Stimulated activated naive CD8-positive, alpha-beta T cell treated with anti-CD3 and anti-CD28 coated beads, Interleukin-15, Interleukin-2, amounts not matched to agents 100 U/mL and 50 U/mL, for 24 hours (primary cell): ENCODE results near the gene ETV6.

Experiments
- ATAC-seq: fragments of 150-1000 bp; cut with Tn5 transposase; one replicate; pipeline ENCODE4 v1.10.0; 2021
- DNase-seq: peaks from one replicate; pipeline ENCODE4 v3.0.0; 2021

ETV6 gene

GRCh38 chr12:11718768-11719253 lies 69.3 kb downstream of the ETV6 start:
- no peak for DNase-seq
- ATAC-seq = no peak

- DNase-seq (peak; percentile 62), ATAC-seq (peak; percentile 94)
Observed at GRCh38 chr12:11719678-11720099, 70.2 kb downstream of the ETV6 start.

- ATAC-seq (no peak), DNase-seq (no peak)
Observed at GRCh38 chr12:11722071-11722470, 72.6 kb downstream of the ETV6 start.

GRCh38 chr12:11722578-11723138 lies 73.2 kb downstream of the ETV6 start:
- ATAC-seq (no peak), DNase-seq (no peak)

GRCh38 chr12:11723993-11724392 lies 74.5 kb downstream of the ETV6 start:
- ATAC-seq (no peak), DNase-seq (no peak)

GRCh38 chr12:11724888-11725311 lies 75.4 kb downstream of the ETV6 start:
- ATAC-seq (no peak), DNase-seq (no peak)

GRCh38 chr12:11725686-11726085 lies 76.2 kb downstream of the ETV6 start:
- ATAC-seq (no peak), DNase-seq (no peak)

GRCh38 chr12:11726659-11727058 lies 77.2 kb downstream of the ETV6 start:
- ATAC-seq (peak; percentile 53), DNase-seq (no peak)

GRCh38 chr12:11727133-11727664 lies 77.7 kb downstream of the ETV6 start:
- peak; percentile 75 for ATAC-seq
- DNase-seq = peak; percentile 61

- no peak for DNase-seq
- no peak for ATAC-seq
Observed at GRCh38 chr12:11728154-11728755, 78.8 kb downstream of the ETV6 start.

GRCh38 chr12:11729008-11729407 lies 79.5 kb downstream of the ETV6 start:
- no peak for ATAC-seq
- no peak for DNase-seq

GRCh38 chr12:11729439-11730150 lies 80.1 kb downstream of the ETV6 start:
- DNase-seq (no peak), ATAC-seq (no peak)

GRCh38 chr12:11730299-11731041 lies 81.0 kb downstream of the ETV6 start:
- ATAC-seq = no peak

GRCh38 chr12:11731042-11731357 lies 81.5 kb downstream of the ETV6 start:
- peak; percentile 37 for ATAC-seq

More at GRCh38 chr12:11730299-11731041, 81.0 kb downstream of the ETV6 start:
- DNase-seq = no peak

GRCh38 chr12:11731455-11731854 lies 82.0 kb downstream of the ETV6 start:
- ATAC-seq (no peak), DNase-seq (no peak)

More at GRCh38 chr12:11731042-11731357, 81.5 kb downstream of the ETV6 start:
- DNase-seq = no peak

- ATAC-seq = no peak
- DNase-seq = no peak
Observed at GRCh38 chr12:11732023-11732422, 82.5 kb downstream of the ETV6 start.

GRCh38 chr12:11732715-11733114 lies 83.2 kb downstream of the ETV6 start:
- no peak for DNase-seq

GRCh38 chr12:11734580-11735180 lies 85.2 kb downstream of the ETV6 start:
- no peak for DNase-seq
- ATAC-seq = no peak

More at GRCh38 chr12:11732715-11733114, 83.2 kb downstream of the ETV6 start:
- ATAC-seq = no peak

- DNase-seq (no peak), ATAC-seq (no peak)
Observed at GRCh38 chr12:11738450-11738849, 89.0 kb downstream of the ETV6 start.

- no peak for ATAC-seq
- no peak for DNase-seq
Observed at GRCh38 chr12:11739980-11740577, 90.6 kb downstream of the ETV6 start.

GRCh38 chr12:11741434-11742092 lies 92.1 kb downstream of the ETV6 start:
- no peak for ATAC-seq

More at GRCh38 chr12:11741434-11742092, 92.1 kb downstream of the ETV6 start:
- DNase-seq = no peak
